CD8-positive, alpha-beta memory T cell (primary cell): ENCODE measurements around the gene PACSIN1. TPM values are rescaled to one million over a fixed set of nuclear protein-coding genes. Genes with fewer than 3 reads are reported as not detected.
A peak's percentile ranks its signal among the peaks of the same experiment; 100 is the strongest.

Experiments
- CTCF ChIA-PET: fragments of 350-600 bp; sonication (Branson Sonifier 250); formaldehyde crosslinking; loops from one replicate; lab custom pipeline; 2021; ENCODE audit warnings: antibody characterized with exemption; lab: Charles Lee
- POLR2A ChIA-PET: fragments of 350-600 bp; sonication (Branson Sonifier 250); formaldehyde crosslinking; loops from one replicate; lab custom pipeline; 2021; ENCODE audit warnings: antibody characterized with exemption; lab: Charles Lee
- DNase-seq, 5 donors: peaks; one replicate each; pipeline versions ENCODE4 v3.0.0 to v3.0.0-alpha.2; 2020 to 2022; ENCODE audit warnings: mixed read lengths in 1 of 5
- H3K27ac ChIP-seq: one replicate; pipeline ENCODE4 v1.7.0; 2013; ENCODE audit warnings: low read depth, mild to moderate bottlenecking, low read length, moderate library complexity
- H3K27me3 ChIP-seq: 2 replicates; pipeline ENCODE4 v1.7.0; 2013; ENCODE audit warnings: low read length, mild to moderate bottlenecking; ENCODE audit not compliant: insufficient read depth, poor library complexity, severe bottlenecking
- H3K36me3 ChIP-seq: 2 replicates; pipeline ENCODE4 v1.7.0; 2013; ENCODE audit warnings: mild to moderate bottlenecking, low read length, moderate library complexity; ENCODE audit not compliant: insufficient read depth
- H3K4me1 ChIP-seq: 2 replicates; pipeline ENCODE4 v1.7.0; 2013; ENCODE audit warnings: mild to moderate bottlenecking, low read length, moderate library complexity; ENCODE audit not compliant: insufficient read depth
- H3K4me3 ChIP-seq: 2 replicates; pipeline ENCODE4 v1.7.0; 2013; ENCODE audit warnings: mild to moderate bottlenecking, low read length
- H3K9me3 ChIP-seq: 2 replicates; pipeline ENCODE4 v1.7.0; 2013; ENCODE audit warnings: mild to moderate bottlenecking, low read length
- H3K27ac Mint-ChIP-seq, 8 donors: one replicate each; pipeline ENCODE4 v1.8.0; 2020 to 2021; ENCODE audit warnings: mixed read lengths in 8 of 8, mild to moderate bottlenecking in 6 of 8, inconsistent platforms in 3 of 8, moderate library complexity in 3 of 8
- H3K27me3 Mint-ChIP-seq, 2 donors: one replicate each; pipeline ENCODE4 v1.8.0; 2020 to 2021; ENCODE audit warnings: mixed read lengths in 2 of 2, mild to moderate bottlenecking in 1 of 2, moderate library complexity in 1 of 2
- H3K36me3 Mint-ChIP-seq, 3 donors: one replicate each; pipeline ENCODE4 v1.8.0; 2020 to 2021; ENCODE audit warnings: mixed read lengths in 3 of 3, inconsistent platforms in 1 of 3, mild to moderate bottlenecking in 1 of 3
- H3K4me1 Mint-ChIP-seq, 3 donors: one replicate each; pipeline ENCODE4 v1.8.0; 2020 to 2021; ENCODE audit warnings: mixed read lengths in 3 of 3, inconsistent platforms in 1 of 3, mild to moderate bottlenecking in 1 of 3
- H3K4me3 Mint-ChIP-seq, 7 donors: one replicate each; pipeline ENCODE4 v1.8.0; 2020 to 2021; ENCODE audit warnings: mixed read lengths in 7 of 7, mild to moderate bottlenecking in 6 of 7, moderate library complexity in 4 of 7, inconsistent platforms in 2 of 7
- H3K9me3 Mint-ChIP-seq, 5 donors: one replicate each; pipeline ENCODE4 v1.8.0; 2020 to 2022; ENCODE audit warnings: mixed read lengths in 5 of 5, mild to moderate bottlenecking in 3 of 5, moderate library complexity in 2 of 5, inconsistent platforms in 1 of 5
- polyA plus RNA-seq: library from polyadenylated mRNA; unstranded; fragments of 300-500 nt; fragmentation: Illumina TruSeq; gene quantifications from one replicate; pipeline ENCODE4 v1.2.3, GENCODE V29; 2021
- total RNA-seq, 2 experiments: library from RNA; stranded (reverse); gene quantifications; one replicate each; pipeline ENCODE4 v1.2.3, GENCODE V29; 2021

The PACSIN1 gene
- under 1 TPM; 0.64 to 0.70 TPM for total RNA-seq
- polyA plus RNA-seq: 5.6 TPM

- H3K9me3 ChIP-seq: no peaks in the 10 kb centered on the region
- peaks cover 5% of the 10 kb centered on the region for H3K27me3 ChIP-seq
- H3K4me1 ChIP-seq: peaks cover 4% of the 10 kb centered on the region
- peak in 1 of 5 donors; percentile 17 for DNase-seq
- ChIA-PET POLR2A (interaction anchor here (0.6 kb wide), 1 partner anchor 1390 kb away, joined by 3 read pairs; the partner anchor contains the start of gene HLA-DPB1), CTCF (interaction anchor here (1.7 to 2.5 kb wide), 2 partner anchors 9 to 144 kb away, joined by 4 to 9 read pairs; no protein-coding TSS in a partner anchor)
- H3K4me3 ChIP-seq: peak within 1 kb of the TSS; percentile 26
- Mint-ChIP-seq H3K27ac (peak within 1 kb of the TSS in 3 of 8 donors; percentile 52 to 83 (median 81)), H3K36me3 (no peaks in the 10 kb centered on the region), H3K9me3 (no peaks in the 10 kb centered on the region), H3K4me3 (peak within 1 kb of the TSS; percentile 59 to 82 (median 72)), H3K4me1 (peaks cover 6 to 12% (median 8%) of the 10 kb centered on the region in 3 donors), H3K27me3 (peaks cover 14 to 26% of the 10 kb centered on the region in 2 donors)
- no peaks in the 10 kb centered on the region for H3K36me3 ChIP-seq
- H3K27ac ChIP-seq: no peak within 1 kb of the TSS
Measured at GRCh38 chr6:34465531-34466241, at the start of gene PACSIN1. PACSIN1 (plus strand) TSS chr6:34466076; CDS start chr6:34526306, 60,230 bp downstream.

- H3K27me3 Mint-ChIP-seq: no peaks in the 10 kb centered on the region
- no peaks in the 10 kb centered on the region for H3K4me1 ChIP-seq
- H3K27ac Mint-ChIP-seq: peak overlapping the region in 3 of 8 donors; percentile 4 to 69 (median 10)
- no peak for DNase-seq
- H3K36me3 ChIP-seq: peaks cover 39% of the 10 kb centered on the region
- CTCF ChIA-PET: interaction anchor here (1.0 to 3.9 kb wide), 6 partner anchors 8 to 254 kb away, joined by 3 to 50 read pairs (median 36); partner anchors contain the start of genes NUDT3 and SMIM29
- no peak overlapping the region for H3K4me3 Mint-ChIP-seq
- H3K9me3 ChIP-seq: no peaks in the 10 kb centered on the region
- no peaks in the 10 kb centered on the region for H3K9me3 Mint-ChIP-seq
- H3K4me1 Mint-ChIP-seq: peaks cover 9 to 24% (median 16%) of the 10 kb centered on the region in 3 donors
- peaks cover 3 to 63% (median 14%) of the 10 kb centered on the region in 3 donors for H3K36me3 Mint-ChIP-seq
- no peak overlapping the region for H3K4me3 ChIP-seq
- H3K27ac ChIP-seq: no peak overlapping the region
- H3K27me3 ChIP-seq: no peaks in the 10 kb centered on the region
- POLR2A ChIA-PET: no interaction called here
Measured at GRCh38 chr6:34416877-34417371, 49.0 kb upstream of the PACSIN1 start.

- Mint-ChIP-seq H3K36me3 (peaks cover 3 to 76% (median 14%) of the 10 kb centered on the region in 3 donors), H3K27ac (peak overlapping the region in 2 of 8 donors; percentile 4 to 8), H3K4me1 (peaks cover 12 to 32% (median 14%) of the 10 kb centered on the region in 3 donors), H3K4me3 (no peak overlapping the region), H3K27me3 (no peaks in the 10 kb centered on the region), H3K9me3 (no peaks in the 10 kb centered on the region)
- H3K27ac ChIP-seq: no peak overlapping the region
- H3K9me3 ChIP-seq: no peaks in the 10 kb centered on the region
- ChIA-PET CTCF (interaction anchor here (1.0 kb wide), 1 partner anchor 222 kb away, joined by 5 read pairs; no protein-coding TSS in a partner anchor), POLR2A (no interaction called here)
- peaks cover 51% of the 10 kb centered on the region for H3K36me3 ChIP-seq
- H3K4me3 ChIP-seq: no peak overlapping the region
- DNase-seq: no peak
- no peaks in the 10 kb centered on the region for H3K27me3 ChIP-seq
- no peaks in the 10 kb centered on the region for H3K4me1 ChIP-seq
Measured at GRCh38 chr6:34418367-34418766, 47.5 kb upstream of the PACSIN1 start.

GRCh38 chr6:34423254-34423653 lies 42.6 kb upstream of the PACSIN1 start:
- no peak for DNase-seq
- peak overlapping the region in 3 of 7 donors; percentile 9 to 100 (median 50) for H3K4me3 Mint-ChIP-seq
- no peaks in the 10 kb centered on the region for H3K9me3 ChIP-seq
- ChIA-PET CTCF (interaction anchor here (0.7 to 2.0 kb wide), 3 partner anchors 14 to 227 kb away, joined by 3 to 11 read pairs (median 3); no protein-coding TSS in a partner anchor), POLR2A (no interaction called here)
- H3K27ac ChIP-seq: no peak overlapping the region
- H3K9me3 Mint-ChIP-seq: no peaks in the 10 kb centered on the region
- H3K4me3 ChIP-seq: no peak overlapping the region
- H3K27me3 ChIP-seq: no peaks in the 10 kb centered on the region
- H3K27ac Mint-ChIP-seq: peak overlapping the region; percentile 19 to 95 (median 62)
- peaks cover 22% of the 10 kb centered on the region for H3K4me1 ChIP-seq
- peaks cover 3 to 72% (median 11%) of the 10 kb centered on the region in 3 donors for H3K36me3 Mint-ChIP-seq
- H3K4me1 Mint-ChIP-seq: peaks cover 28 to 53% (median 33%) of the 10 kb centered on the region in 3 donors
- no peaks in the 10 kb centered on the region for H3K27me3 Mint-ChIP-seq
- H3K36me3 ChIP-seq: peaks cover 48% of the 10 kb centered on the region

GRCh38 chr6:34424200-34425131 lies 41.4 kb upstream of the PACSIN1 start:
- Histone ChIP-seq H3K27me3 (no peaks in the 10 kb centered on the region), H3K4me1 (peaks cover 22% of the 10 kb centered on the region), H3K9me3 (no peaks in the 10 kb centered on the region), H3K36me3 (peaks cover 42% of the 10 kb centered on the region), H3K27ac (peak overlapping the region; percentile 94), H3K4me3 (peak overlapping the region; percentile 98)
- Mint-ChIP-seq H3K9me3 (no peaks in the 10 kb centered on the region), H3K4me3 (peak overlapping the region; percentile 97 to 100 (median 99)), H3K36me3 (peaks cover 3 to 61% (median 8%) of the 10 kb centered on the region in 3 donors), H3K27ac (peak overlapping the region; percentile 96 to 99 (median 98)), H3K4me1 (peaks cover 26 to 48% (median 33%) of the 10 kb centered on the region in 3 donors), H3K27me3 (no peaks in the 10 kb centered on the region)
- no peak for DNase-seq
- CTCF ChIA-PET: interaction anchor here (1.2 kb wide), 1 partner anchor 8 kb away, joined by 3 read pairs; no protein-coding TSS in a partner anchor
- POLR2A ChIA-PET: interaction anchor here (0.6 to 2.1 kb wide), 3 partner anchors 32 to 1539 kb away, joined by 3 to 10 read pairs (median 4); partner anchors contain the start of gene HMGA1

- Mint-ChIP-seq H3K27me3 (no peaks in the 10 kb centered on the region), H3K9me3 (no peaks in the 10 kb centered on the region), H3K27ac (peak overlapping the region; percentile 96 to 99 (median 98)), H3K4me3 (peak overlapping the region; percentile 97 to 100 (median 99)), H3K4me1 (peaks cover 26 to 48% (median 33%) of the 10 kb centered on the region in 3 donors), H3K36me3 (peaks cover 3 to 55% (median 5%) of the 10 kb centered on the region in 3 donors)
- peak overlapping the region; percentile 98 for H3K4me3 ChIP-seq
- no peaks in the 10 kb centered on the region for H3K9me3 ChIP-seq
- H3K4me1 ChIP-seq: peaks cover 22% of the 10 kb centered on the region
- H3K27ac ChIP-seq: peak overlapping the region; percentile 94
- ChIA-PET CTCF (interaction anchor here (1.2 to 2.1 kb wide), 3 partner anchors 9 to 176 kb away, joined by 3 to 7 read pairs (median 3); no protein-coding TSS in a partner anchor), POLR2A (interaction anchor here (1.2 to 2.1 kb wide), 2 partner anchors 33 to 188 kb away, joined by 4 to 10 read pairs; partner anchors contain the start of gene HMGA1)
- H3K27me3 ChIP-seq: no peaks in the 10 kb centered on the region
- peaks cover 36% of the 10 kb centered on the region for H3K36me3 ChIP-seq
- peak in 1 of 5 donors; percentile 1 for DNase-seq
Measured at GRCh38 chr6:34425132-34425497, 40.8 kb upstream of the PACSIN1 start.
